H1 (cell line): ENCODE data around the gene TMED8. TPM values are rescaled to one million over a fixed set of nuclear protein-coding genes. Genes with fewer than 3 reads are reported as not detected.

ENCODE experiments used
- CTCF ChIA-PET: fragments of 300-600 bp; sonication (Branson Sonifier 250); formaldehyde crosslinking; loops from one replicate; lab custom pipeline; 2021; ENCODE audit not compliant: partially characterized antibody; lab: Charles Lee
- POLR2A ChIA-PET: fragments of 300-600 bp; sonication (Branson Sonifier 250); formaldehyde crosslinking; loops from one replicate; lab custom pipeline; 2021; ENCODE audit warnings: inconsistent platforms; ENCODE audit not compliant: partially characterized antibody; lab: Charles Lee
- DNase-seq, 2 experiments: peaks; one replicate each; pipeline versions ENCODE4 v3.0.0 to v3.0.0-alpha.2; 2010 to 2022; ENCODE audit warnings: low spot score in 2 of 2, low read depth in 1 of 2, mixed read lengths in 1 of 2
- FAIRE-seq: peaks from 2 replicates; lab custom pipeline; 2011; peaks lifted over from hg19 to GRCh38; lab: Jason Lieb, UNC
- H2AFZ ChIP-seq: 2 replicates; pipeline ENCODE4 v1.8.1; 2012; ENCODE audit warnings: low read length, inconsistent platforms
- H2AK5ac ChIP-seq: 2 replicates; pipeline ENCODE4 v1.6.1; 2013; ENCODE audit warnings: low read depth, low read length
- H2BK120ac ChIP-seq: replicated peaks from 2 replicates; pipeline ENCODE3; 2013; ENCODE audit warnings: low read depth, low read length, inconsistent platforms
- H2BK12ac ChIP-seq: 2 replicates; pipeline ENCODE4 v1.6.1; 2013; ENCODE audit warnings: low read depth, low read length
- H2BK15ac ChIP-seq: 2 replicates; pipeline ENCODE4 v1.6.1; 2013; ENCODE audit warnings: low read length
- H2BK20ac ChIP-seq: 2 replicates; pipeline ENCODE4 v1.6.1; 2013; ENCODE audit warnings: low read length
- H2BK5ac ChIP-seq: 2 replicates; pipeline ENCODE4 v1.6.1; 2013; ENCODE audit warnings: low read depth, low read length
- H3K14ac ChIP-seq: 2 replicates; pipeline ENCODE4 v1.6.1; 2013; ENCODE audit warnings: inconsistent platforms; ENCODE audit not compliant: insufficient read length
- H3K18ac ChIP-seq: 2 replicates; pipeline ENCODE4 v1.6.1; 2013; ENCODE audit warnings: low read length; ENCODE audit errors: extremely low read depth
- H3K23ac ChIP-seq: 2 replicates; pipeline ENCODE4 v1.6.1; 2013; ENCODE audit warnings: inconsistent platforms; ENCODE audit not compliant: insufficient read length
- H3K23me2 ChIP-seq: 2 replicates; pipeline ENCODE4 v1.6.1; 2013; ENCODE audit warnings: low read depth, low read length
- H3K27ac ChIP-seq: 2 replicates; pipeline ENCODE4 v1.6.1; 2011; ENCODE audit warnings: low read depth, low read length, inconsistent platforms
- H3K27me3 ChIP-seq, 4 experiments: replicated peaks in 1 of 4; 1 replicate in 1 of 4; 2 replicates in 3 of 4; pipeline versions ENCODE4 v1.6.1 to v1.8.1; 2011 to 2013; ENCODE audit warnings: low read length in 3 of 4, mild to moderate bottlenecking in 3 of 4, inconsistent platforms in 2 of 4, mixed read lengths in 2 of 4, moderate library complexity in 1 of 4; ENCODE audit not compliant: control insufficient read depth in 3 of 4, insufficient read depth in 3 of 4; ENCODE audit errors: extremely low read depth in 1 of 4
- H3K36me3 ChIP-seq, 4 experiments: 2 replicates each; pipeline versions ENCODE4 v1.6.1 to v1.8.1; 2011 to 2013; ENCODE audit warnings: mild to moderate bottlenecking in 4 of 4, low read length in 3 of 4, moderate library complexity in 2 of 4, control low read depth in 1 of 4, inconsistent platforms in 1 of 4; ENCODE audit not compliant: insufficient read depth in 4 of 4, control insufficient read depth in 2 of 4
- H3K4ac ChIP-seq: replicated peaks from 2 replicates; pipeline ENCODE3; 2013; ENCODE audit warnings: low read length, low read depth, mixed read lengths, inconsistent platforms; ENCODE audit not compliant: insufficient read length
- H3K4me1 ChIP-seq, 4 experiments: replicated peaks in 1 of 4; 1 replicate in 1 of 4; 2 replicates in 3 of 4; pipeline versions ENCODE4 v1.6.1 to v1.8.1; 2011 to 2013; ENCODE audit warnings: low read length in 3 of 4, inconsistent platforms in 2 of 4, mixed read lengths in 1 of 4; ENCODE audit not compliant: insufficient read depth in 4 of 4, control insufficient read depth in 3 of 4
- H3K4me2 ChIP-seq, 2 experiments: 2 replicates each; pipeline versions ENCODE4 v1.6.1 to v1.8.1; 2011 to 2013; ENCODE audit warnings: low read depth in 2 of 2, low read length in 2 of 2, control low read depth in 1 of 2, inconsistent platforms in 1 of 2, mild to moderate bottlenecking in 1 of 2; ENCODE audit not compliant: insufficient read depth in 1 of 2
- H3K4me3 ChIP-seq, 4 experiments: fragments of 200-600, 300-600 bp in 1 of 4; sonication (generic), shearing (Covaris generic), sonication (Bioruptor Twin) in 1 of 4; 2 replicates each; pipeline versions ENCODE4 v1.5.1 to v1.8.1; 2011 to 2016; ENCODE audit warnings: low read length in 4 of 4, low read depth in 3 of 4, control low read depth in 2 of 4, inconsistent platforms in 2 of 4, mild to moderate bottlenecking in 2 of 4, mixed read lengths in 1 of 4, moderate library complexity in 1 of 4; ENCODE audit not compliant: insufficient read depth in 2 of 4; ENCODE audit errors: extremely low read depth in 1 of 4
- H3K56ac ChIP-seq: replicated peaks from 2 replicates; pipeline ENCODE3; 2013; ENCODE audit warnings: low read depth, mild to moderate bottlenecking, mixed read lengths, low read length, inconsistent platforms; ENCODE audit not compliant: insufficient read length
- H3K79me1 ChIP-seq: 2 replicates; pipeline ENCODE4 v1.6.1; 2013; ENCODE audit warnings: low read depth, low read length, control low read depth
- H3K79me2 ChIP-seq, 2 experiments: 2 replicates each; pipeline versions ENCODE4 v1.6.1 to v1.8.1; 2012 to 2013; ENCODE audit warnings: low read length in 2 of 2, mild to moderate bottlenecking in 2 of 2, inconsistent platforms in 1 of 2; ENCODE audit not compliant: insufficient read depth in 2 of 2, control insufficient read depth in 1 of 2
- H3K9ac ChIP-seq, 4 experiments: replicated peaks in 1 of 4; 1 replicate in 1 of 4; 2 replicates in 3 of 4; pipeline versions ENCODE4 v1.6.1 to v1.8.1; 2011 to 2013; ENCODE audit warnings: low read depth in 3 of 4, low read length in 3 of 4, control low read depth in 2 of 4, mild to moderate bottlenecking in 2 of 4, moderate library complexity in 2 of 4, inconsistent platforms in 1 of 4; ENCODE audit errors: extremely low read depth in 1 of 4
- H3K9me3 ChIP-seq, 2 experiments: 2 replicates each; pipeline versions ENCODE4 v1.6.1 to v1.8.1; 2012 to 2013; ENCODE audit warnings: mild to moderate bottlenecking in 2 of 2, moderate library complexity in 2 of 2, control low read depth in 1 of 2, inconsistent platforms in 1 of 2, low read depth in 1 of 2, low read length in 1 of 2, mixed read lengths in 1 of 2; ENCODE audit not compliant: insufficient read depth in 2 of 2
- H4K20me1 ChIP-seq, 2 experiments: replicated peaks in 1 of 2; 2 replicates each; pipeline versions ENCODE3 to v1.8.1; 2011 to 2013; ENCODE audit warnings: inconsistent platforms in 2 of 2, low read length in 2 of 2, mild to moderate bottlenecking in 1 of 2; ENCODE audit not compliant: insufficient read depth in 2 of 2, control insufficient read depth in 1 of 2
- H4K5ac ChIP-seq: 2 replicates; pipeline ENCODE4 v1.6.1; 2013; ENCODE audit warnings: low read length, low read depth, mixed read lengths, inconsistent platforms; ENCODE audit not compliant: insufficient read length
- H4K8ac ChIP-seq: 2 replicates; pipeline ENCODE4 v1.8.0; 2013; ENCODE audit warnings: mild to moderate bottlenecking, moderate library complexity, low read length, inconsistent platforms; ENCODE audit not compliant: insufficient read depth; ENCODE audit errors: extremely low read depth
- H4K91ac ChIP-seq: replicated peaks from 2 replicates; pipeline ENCODE3; 2013; ENCODE audit warnings: low read length, mixed read lengths, inconsistent platforms; ENCODE audit not compliant: insufficient read length
- E2F6 ChIP-seq: IDR thresholded peaks from 2 replicates; pipeline ENCODE4 v1.6.1; 2012; ENCODE audit warnings: inconsistent platforms
- MAX ChIP-seq: IDR thresholded peaks from 2 replicates; pipeline ENCODE4 v1.6.1; 2012; ENCODE audit warnings: inconsistent platforms
- WGBS, 2 experiments: shearing (Covaris generic) in 1 of 2; methylation state at CpG; one replicate each; pipeline versions ENCODE4 v1.1.6 to v1.1.7; 2013 to 2015; ENCODE audit warnings: low lambda C conversion rate in 2 of 2, mixed read lengths in 2 of 2, inconsistent platforms in 1 of 2, low coverage in 1 of 2, missing lambda C conversion rate in 1 of 2; ENCODE audit not compliant: insufficient replicate concordance in 2 of 2, insufficient coverage in 1 of 2, insufficient read length in 1 of 2; ENCODE audit errors: extremely low coverage in 1 of 2, missing lambda C conversion rate in 1 of 2; 5-methylcytosine and 5-hydroxymethylcytosine counted together
- polyA plus RNA-seq, 7 experiments: library from polyadenylated mRNA; depleted of rRNA in 3 of 7; stranded (reverse) in 5 of 7; unstranded in 2 of 7; fragments of >200 nt in 5 of 7; fragments of 200-250 nt in 2 of 7; gene quantifications; 1 replicate in 5 of 7; 2 replicates in 1 of 7; 4 replicates in 1 of 7; pipeline versions ENCODE4 v1.2.1 to v1.2.3, GENCODE V29; 2011 to 2013; ENCODE audit warnings: missing spikeins in 2 of 7, mixed read lengths in 2 of 7
- total RNA-seq: library from RNA; stranded (reverse); fragmentation: NEBNext Ultra II Directional; extraction: Animal tissue kit (Norgen Biotek cat#: 25700); gene quantifications from 2 replicates; pipeline ENCODE4 v1.2.1, GENCODE V29; 2021

The TMED8 gene
- total and polyA plus RNA-seq, 2 of the 8 experiments (the other 6 are each of a cell fraction or from before 2014, with no cell fraction given) = 5.5 to 13.4 TPM

DNA sequence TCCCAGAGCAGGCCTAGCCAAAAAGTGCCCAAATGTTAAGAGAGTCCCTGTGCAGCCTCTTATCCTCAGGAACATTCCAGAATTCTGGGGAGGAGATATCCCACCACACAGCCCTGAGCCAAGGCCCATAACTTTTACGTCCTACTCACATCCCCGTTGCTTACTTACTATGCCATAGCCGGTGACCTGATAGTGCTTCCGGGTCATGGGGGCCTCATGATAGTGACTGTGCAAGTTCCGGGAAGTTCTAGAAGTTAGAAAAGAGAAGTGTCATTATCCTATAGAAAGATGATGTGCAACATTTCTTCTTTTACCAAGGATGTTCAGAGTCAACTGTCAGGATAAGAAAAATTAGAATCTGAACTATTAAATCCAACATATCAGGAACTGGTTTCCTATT, 90.3 kb downstream of the TMED8 start:
- no peak overlapping the region for H4K8ac ChIP-seq
- H3K14ac ChIP-seq = no peak overlapping the region
- no peak overlapping the region for H3K27ac ChIP-seq
- no peak overlapping the region for H3K18ac ChIP-seq
- no peak overlapping the region for H3K4me2 ChIP-seq
- no peak overlapping the region for H2BK120ac ChIP-seq
- no peak overlapping the region for H2BK20ac ChIP-seq
- peaks cover 10 to 26% (median 21%) of the 10 kb centered on the region in 4 experiments; a peak in 7 of 8 replicates for H3K36me3 ChIP-seq
- H3K23ac ChIP-seq = no peak overlapping the region
- H3K9ac ChIP-seq = no peak overlapping the region
- no peaks in the 10 kb centered on the region for H3K23me2 ChIP-seq
- H4K5ac ChIP-seq = no peak overlapping the region
- no peak overlapping the region for H3K4ac ChIP-seq
- FAIRE-seq = no peak
- POLR2A ChIA-PET = interaction anchor here (0.6 kb wide), 1 partner anchor 404 kb away, joined by 3 read pairs; no protein-coding TSS in a partner anchor
- H4K20me1 ChIP-seq = peaks cover 0 to 1% of the 10 kb centered on the region in 2 experiments
- no peak overlapping the region for H3K4me3 ChIP-seq
- H2BK5ac ChIP-seq = no peak overlapping the region
- no peak overlapping the region for H3K56ac ChIP-seq
- WGBS, 2 experiments = 92% methylated on average over 5 of the region's 5 CpGs; no CpG with 5 or more reads in 1 of the 2 experiments
- CTCF ChIA-PET = interaction anchor here (1.2 to 22.3 kb wide), 6 partner anchors 11 to 135 kb away, joined by 3 to 353 read pairs (median 6); no protein-coding TSS in a partner anchor
- H2BK12ac ChIP-seq = no peak overlapping the region
- no peak overlapping the region for H2AFZ ChIP-seq
- H3K4me1 ChIP-seq = no peaks in the 10 kb centered on the region
- H3K9me3 ChIP-seq = no peaks in the 10 kb centered on the region
- no peaks in the 10 kb centered on the region for H3K79me2 ChIP-seq
- H3K27me3 ChIP-seq = no peaks in the 10 kb centered on the region
- no peak for DNase-seq
- H2BK15ac ChIP-seq = no peak overlapping the region
- no peak overlapping the region for H2AK5ac ChIP-seq
- no peaks in the 10 kb centered on the region for H3K79me1 ChIP-seq
- TF ChIP-seq E2F6 (no peak), MAX (no peak)
- H4K91ac ChIP-seq = no peak overlapping the region

Other genes with a start within 250 kb of the TMED8 start
- 55.2 and 59.3 TPM in 2 replicates for gene ZDHHC22, start 235.3 kb downstream of the TMED8 start, total RNA-seq
- 23.8 and 30.7 TPM in 2 replicates for gene ZDHHC22, start 235.3 kb downstream of the TMED8 start, polyA plus RNA-seq (2011; rRNA removed)
- gene TMEM63C, start 195.3 kb downstream of the TMED8 start, total RNA-seq = 7.0 and 7.6 TPM in 2 replicates
- gene TMEM63C, start 195.3 kb downstream of the TMED8 start, polyA plus RNA-seq (2011; rRNA removed) = 3.0 and 3.7 TPM in 2 replicates
- gene NGB, start 105.9 kb downstream of the TMED8 start, total RNA-seq = 0.30 and 0.55 TPM in 2 replicates
- 0.60 and 0.78 TPM in 2 replicates for gene NGB, start 105.9 kb downstream of the TMED8 start, polyA plus RNA-seq (2011; rRNA removed)
- 41.2 and 44.9 TPM in 2 replicates for gene POMT2, start 56.2 kb downstream of the TMED8 start, total RNA-seq
- gene POMT2, start 56.2 kb downstream of the TMED8 start, polyA plus RNA-seq (2011; rRNA removed) = 20.8 and 34.1 TPM in 2 replicates
- 26.6 and 29.1 TPM in 2 replicates for gene GSTZ1, start 56.1 kb downstream of the TMED8 start, total RNA-seq
- gene GSTZ1, start 56.1 kb downstream of the TMED8 start, polyA plus RNA-seq (2011; rRNA removed) = 33.6 and 40.3 TPM in 2 replicates
- 0.99 and 1.0 TPM in 2 replicates for gene SAMD15, start 285 bp upstream of the TMED8 start, total RNA-seq
- 0.17 and 0.42 TPM in 2 replicates for gene SAMD15, start 285 bp upstream of the TMED8 start, polyA plus RNA-seq (2011; rRNA removed)
- gene NOXRED1, start 46.4 kb upstream of the TMED8 start, total RNA-seq = 0.48 TPM in 1 of 2 replicates, not detected in the other
- 0.14 and 0.23 TPM in 2 replicates for gene NOXRED1, start 46.4 kb upstream of the TMED8 start, polyA plus RNA-seq (2011; rRNA removed)
- 16.3 and 19.6 TPM in 2 replicates for gene VIPAS39, start 80.5 kb upstream of the TMED8 start, total RNA-seq
- gene VIPAS39, start 80.5 kb upstream of the TMED8 start, polyA plus RNA-seq (2011; rRNA removed) = 13.3 and 20.6 TPM in 2 replicates
- 215 and 221 TPM in 2 replicates for gene AHSA1, start 81.0 kb upstream of the TMED8 start, total RNA-seq
- gene AHSA1, start 81.0 kb upstream of the TMED8 start, polyA plus RNA-seq (2011; rRNA removed) = 155 and 174 TPM in 2 replicates
- gene ISM2, start 121.7 kb upstream of the TMED8 start, total RNA-seq = 0.52 TPM in 2 replicates
- 0.61 and 0.79 TPM in 2 replicates for gene ISM2, start 121.7 kb upstream of the TMED8 start, polyA plus RNA-seq (2011; rRNA removed)
- 31.8 and 35.1 TPM in 2 replicates for gene SPTLC2, start 239.5 kb upstream of the TMED8 start, total RNA-seq
- 7.6 and 8.9 TPM in 2 replicates for gene SPTLC2, start 239.5 kb upstream of the TMED8 start, polyA plus RNA-seq (2011; rRNA removed)